ENCODE measurements around the gene SAG. TPM values are rescaled to one million over a fixed set of nuclear protein-coding genes. Genes with fewer than 3 reads are reported as not detected.

The SAG gene
- total and polyA plus RNA-seq, 2 of the 13 experiments (the other 11 are each of a cell fraction or from before 2014, with no cell fraction given), result not detected

GRCh38 chr2:233372855-233373254 is 65.2 kb downstream of the SAG start:
- no TSS peak for BruUV-seq (replicated peaks)
- 94% methylated on average over 8 of the region's 8 CpGs for WGBS (ENCODE audit: low lambda C conversion rate)
- peaks cover 35% of the 10 kb centered on the region for H3K4me1 ChIP-seq (ENCODE audit: insufficient read depth, low read length)
- no peak overlapping the region for H2AFZ ChIP-seq (ENCODE audit: low read length)
- no peaks in the 10 kb centered on the region; a peak in 5 of 5 replicates for H3K36me3 ChIP-seq (replicated peaks in 1 of 2; ENCODE audit: control insufficient read depth in 1 of 2, insufficient read depth in 2 of 2, low read length in 2 of 2)
- TF ChIP-seq ZNF260 (CRISPR knock-in tag; IDR thresholded peaks at IDR 0.05; ENCODE audit: borderline replicate concordance, low read depth) (no peak), FOXA3 (CRISPR knock-in tag; IDR thresholded peaks at IDR 0.05) (no peak), ZNF30 (CRISPR knock-in tag; IDR thresholded peaks at IDR 0.05) (no peak), ZSCAN25 (CRISPR knock-in tag; IDR thresholded peaks at IDR 0.05) (no peak), GABPA (IDR thresholded peaks at IDR 0.05; ENCODE audit: low read depth, low read length) (no peak), GABPA (CRISPR knock-in tag; IDR thresholded peaks at IDR 0.05; ENCODE audit: low read depth) (no peak), ZNF597 (CRISPR knock-in tag; IDR thresholded peaks at IDR 0.05) (no peak), SP1 (IDR thresholded peaks at IDR 0.05) (no peak), SP1 (CRISPR knock-in tag; IDR thresholded peaks at IDR 0.05) (no peak), ZNF589 (CRISPR knock-in tag; conservative IDR thresholded peaks at IDR 0.05) (no peak), ZNF20 (CRISPR knock-in tag; IDR thresholded peaks at IDR 0.05) (no peak), GLI4 (CRISPR knock-in tag; IDR thresholded peaks at IDR 0.05; ENCODE audit: borderline replicate concordance) (no peak), NR2C2 (CRISPR knock-in tag; IDR thresholded peaks at IDR 0.05; ENCODE audit: borderline replicate concordance) (no peak), ZNF44 (CRISPR knock-in tag; IDR thresholded peaks at IDR 0.05) (no peak)
- TF ChIP-seq, protein P1, sequence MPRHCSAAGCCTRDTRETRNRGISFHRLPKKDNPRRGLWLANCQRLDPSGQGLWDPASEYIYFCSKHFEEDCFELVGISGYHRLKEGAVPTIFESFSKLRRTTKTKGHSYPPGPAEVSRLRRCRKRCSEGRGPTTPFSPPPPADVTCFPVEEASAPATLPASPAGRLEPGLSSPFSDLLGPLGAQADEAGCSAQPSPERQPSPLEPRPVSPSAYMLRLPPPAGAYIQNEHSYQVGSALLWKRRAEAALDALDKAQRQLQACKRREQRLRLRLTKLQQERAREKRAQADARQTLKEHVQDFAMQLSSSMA (CRISPR knock-in tag; IDR thresholded peaks at IDR 0.05), result no peak
- ChIA-PET CTCF (ENCODE audit: low intra/inter-chr PET ratio, low total read pairs) (no interaction called here), POLR2A (no interaction called here)
- no peak overlapping the region for H3K9ac ChIP-seq (ENCODE audit: insufficient read depth, low read depth, low read length)
- H3K79me2 ChIP-seq (ENCODE audit: insufficient read depth, low read length), result peaks cover 9% of the 10 kb centered on the region
- no peak for DNase-seq (ENCODE audit: low spot score)
- no peaks in the 10 kb centered on the region for H3K9me3 ChIP-seq (ENCODE audit: low read length)
- H3K4me3 ChIP-seq (replicated peaks in 1 of 3; ENCODE audit: insufficient read depth in 1 of 3, low read depth in 2 of 3, low read length in 3 of 3), result no peak overlapping the region
- ATAC-seq, result no peak
- no peak overlapping the region for H3K27ac ChIP-seq (ENCODE audit: extremely low read length, insufficient read depth, low read length)
- H3K4me2 ChIP-seq (ENCODE audit: low read depth, low read length), result no peak overlapping the region
- intact Hi-C loops (cut with micrococcal nuclease; ENCODE audit: unreplicated experiment), result no loop called here
- FAIRE-seq, result no peak
- no peaks in the 10 kb centered on the region for H3K27me3 ChIP-seq (ENCODE audit: control insufficient read depth in 1 of 2, insufficient read depth in 2 of 2, low read length in 2 of 2)
- H4K20me1 ChIP-seq (ENCODE audit: insufficient read depth, low read length), result 0 out of 2 replicates have a peak, but pooled peaks cover 5% of the 10 kb centered on the region
- in situ Hi-C loops (cut with HindIII; ENCODE audit: extremely low pct_ligation_motif_present, low pct_unique_long_range_greater_than_20kb), result no loop called here
